ENCODE measurements around the gene LMAN2.
A peak's percentile ranks its signal among the peaks of the same experiment; 100 is the strongest.

LMAN2 gene, protein sequence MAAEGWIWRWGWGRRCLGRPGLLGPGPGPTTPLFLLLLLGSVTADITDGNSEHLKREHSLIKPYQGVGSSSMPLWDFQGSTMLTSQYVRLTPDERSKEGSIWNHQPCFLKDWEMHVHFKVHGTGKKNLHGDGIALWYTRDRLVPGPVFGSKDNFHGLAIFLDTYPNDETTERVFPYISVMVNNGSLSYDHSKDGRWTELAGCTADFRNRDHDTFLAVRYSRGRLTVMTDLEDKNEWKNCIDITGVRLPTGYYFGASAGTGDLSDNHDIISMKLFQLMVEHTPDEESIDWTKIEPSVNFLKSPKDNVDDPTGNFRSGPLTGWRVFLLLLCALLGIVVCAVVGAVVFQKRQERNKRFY

DNA sequence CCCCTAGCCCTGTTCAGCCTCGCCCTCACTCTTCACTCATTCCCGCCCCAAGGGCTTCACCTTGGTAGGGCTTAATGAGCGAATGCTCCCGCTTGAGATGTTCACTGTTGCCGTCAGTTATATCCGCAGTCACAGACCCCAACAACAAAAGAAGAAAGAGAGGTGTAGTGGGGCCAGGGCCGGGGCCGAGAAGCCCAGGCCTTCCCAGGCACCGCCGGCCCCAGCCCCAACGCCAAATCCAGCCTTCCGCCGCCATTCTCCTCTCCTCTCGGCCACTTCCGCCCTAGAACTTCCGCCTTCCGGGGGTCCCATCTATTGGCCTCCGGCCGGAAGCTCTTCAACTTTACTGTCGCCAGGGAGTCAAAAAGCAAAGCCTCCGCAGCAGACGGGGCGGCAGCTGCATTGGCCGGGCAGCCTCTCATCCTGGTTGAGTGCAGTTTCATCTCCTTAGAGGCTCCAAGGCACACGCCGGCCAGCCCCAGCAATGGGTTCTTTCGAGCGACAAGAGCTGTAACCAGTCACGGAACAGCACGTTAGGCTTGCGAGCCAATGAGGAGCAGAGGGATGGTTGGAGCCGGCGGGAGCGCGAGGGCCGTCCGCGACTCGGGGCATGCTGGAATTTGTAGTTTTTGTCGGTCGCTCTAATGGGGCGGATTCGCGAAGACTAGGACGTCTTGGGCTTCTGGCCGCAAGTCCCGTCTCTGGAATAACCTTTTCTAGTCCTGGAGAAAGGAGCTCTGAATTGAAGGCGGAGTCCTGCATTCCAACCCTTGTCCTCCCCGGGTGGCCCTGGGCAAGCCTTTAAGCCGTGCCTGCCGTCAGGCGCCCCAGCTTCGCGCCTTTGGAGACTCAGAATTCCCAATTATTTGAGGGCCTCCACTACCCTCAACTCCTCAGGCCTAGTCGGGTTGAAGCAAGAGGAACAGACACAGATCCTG is at the start of gene LMAN2:
Gene LMAN2, minus strand, starts transcription at position 277 of the 938 bp plus-strand sequence. Its CDS starts 21 bp downstream, at position 256.
- DNase-seq: peak; percentile 97

DNA sequence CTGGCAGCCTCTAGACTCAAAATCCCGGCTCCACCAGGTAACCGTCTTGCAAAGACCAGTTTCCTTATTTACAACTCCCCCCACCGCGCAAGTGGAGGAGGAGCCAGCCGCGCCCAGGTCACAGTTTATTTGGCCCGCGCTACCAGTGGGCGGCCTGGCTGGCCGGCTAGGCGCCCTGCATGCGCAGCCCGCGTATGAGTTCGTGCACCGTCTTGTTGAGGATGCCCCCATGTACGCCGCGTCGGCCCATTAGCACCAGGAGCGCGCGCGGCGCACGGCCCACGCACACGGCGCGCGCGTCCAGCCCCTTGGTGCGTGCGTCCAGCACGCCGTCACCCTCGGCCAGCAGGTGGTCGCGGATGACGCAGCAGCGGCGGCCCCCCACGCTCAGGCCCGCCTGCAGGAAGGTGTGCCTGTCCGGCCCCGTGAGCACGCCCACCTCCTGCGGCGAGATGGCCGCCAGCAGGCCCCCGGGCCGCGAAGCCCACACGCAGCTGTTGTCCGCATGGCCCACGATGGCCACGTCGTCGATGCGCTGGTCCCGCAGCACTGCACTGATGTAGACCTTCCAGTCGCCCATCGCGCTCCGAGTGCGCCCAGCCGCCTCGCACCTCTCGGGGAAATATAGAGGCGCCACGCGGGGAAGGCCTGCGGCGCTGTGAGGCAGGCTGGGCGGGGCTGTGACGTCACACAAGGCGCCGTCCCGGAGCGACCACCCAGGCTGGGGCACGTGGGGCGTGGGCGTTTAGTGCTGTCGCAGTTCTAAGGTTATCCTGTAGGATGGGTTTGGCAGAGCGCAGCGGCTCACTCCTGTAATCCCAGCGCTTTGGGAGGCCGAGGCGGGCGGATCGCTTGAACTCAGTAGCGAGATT is 48.8 kb upstream of the LMAN2 start, which contains the start of gene PFN3:
Gene PFN3, minus strand, starts transcription at position 665 of the 872 bp plus-strand sequence. Its CDS starts 85 bp downstream, at position 580.
- peak; percentile 72 for DNase-seq

- DNase-seq: no peak
Measured at GRCh38 chr5:177397875-177398390, 46.5 kb upstream of the LMAN2 start.

DNA sequence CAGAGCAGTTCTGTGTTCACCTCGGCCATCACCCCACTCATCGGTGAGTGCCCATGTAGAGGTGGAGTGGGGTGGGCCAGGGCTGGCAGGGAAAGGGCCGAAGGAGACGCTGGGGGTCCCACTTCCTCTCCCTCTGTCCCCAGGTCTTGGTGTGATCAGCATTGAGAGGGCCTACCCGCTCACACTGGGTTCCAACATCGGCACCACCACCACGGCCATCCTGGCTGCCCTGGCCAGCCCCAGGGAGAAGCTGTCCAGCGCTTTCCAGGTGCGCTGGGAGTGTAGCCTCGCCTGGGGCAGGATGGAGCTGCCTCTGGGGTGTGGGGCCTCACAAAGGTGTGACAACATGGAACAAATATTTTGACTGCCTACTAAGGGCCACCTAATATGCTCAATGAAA is 45.3 kb upstream of the LMAN2 start:
- no peak for DNase-seq

DNA sequence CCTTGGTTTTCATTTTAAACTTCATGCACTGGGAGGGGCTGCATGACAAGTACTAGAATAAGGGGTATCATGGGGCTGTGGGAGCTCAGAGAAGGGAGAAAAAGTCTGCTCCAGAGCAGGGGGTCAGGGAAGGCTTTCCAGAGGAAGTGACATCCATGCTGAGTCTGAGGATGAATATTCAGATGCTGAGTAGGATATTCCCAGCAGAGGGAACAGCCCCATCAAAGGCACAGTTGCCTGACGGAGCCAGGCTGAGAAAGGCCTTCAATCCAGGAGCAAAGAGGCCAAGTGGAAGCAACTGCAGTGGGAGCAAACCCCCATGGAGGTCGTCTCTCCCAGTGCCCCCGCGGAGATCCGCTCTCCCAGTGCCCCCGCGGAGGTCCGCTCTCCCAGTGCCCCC is 44.6 kb upstream of the LMAN2 start:
- DNase-seq: no peak

DNA sequence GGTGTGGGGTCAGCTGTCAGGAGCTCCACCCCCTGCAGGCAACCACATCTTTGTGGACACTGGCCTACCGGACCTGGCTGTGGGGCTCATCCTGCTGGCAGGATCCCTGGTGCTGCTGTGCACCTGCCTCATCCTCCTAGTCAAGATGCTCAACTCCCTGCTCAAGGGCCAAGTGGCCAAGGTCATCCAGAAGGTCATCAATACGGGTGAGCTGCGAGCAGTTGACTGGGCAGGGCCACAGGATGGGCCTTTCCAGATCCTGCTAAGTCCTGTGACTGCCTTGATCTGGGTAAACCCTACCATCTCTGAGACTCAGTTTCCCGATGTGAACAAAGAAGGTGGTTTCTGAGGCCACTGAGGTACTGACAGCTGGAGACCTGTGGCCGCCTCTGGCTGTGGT is 42.5 kb upstream of the LMAN2 start:
- no peak for DNase-seq

GRCh38 chr5:177393206-177393765 is 41.8 kb upstream of the LMAN2 start:
- DNase-seq: no peak

- no peak for DNase-seq
Measured at GRCh38 chr5:177392765-177393164, 41.3 kb upstream of the LMAN2 start.

GRCh38 chr5:177390363-177391300 is 39.2 kb upstream of the LMAN2 start:
- peak; percentile 92 for DNase-seq

- peak; percentile 65 for DNase-seq
Measured at GRCh38 chr5:177389241-177390169, 38.0 kb upstream of the LMAN2 start.

DNA sequence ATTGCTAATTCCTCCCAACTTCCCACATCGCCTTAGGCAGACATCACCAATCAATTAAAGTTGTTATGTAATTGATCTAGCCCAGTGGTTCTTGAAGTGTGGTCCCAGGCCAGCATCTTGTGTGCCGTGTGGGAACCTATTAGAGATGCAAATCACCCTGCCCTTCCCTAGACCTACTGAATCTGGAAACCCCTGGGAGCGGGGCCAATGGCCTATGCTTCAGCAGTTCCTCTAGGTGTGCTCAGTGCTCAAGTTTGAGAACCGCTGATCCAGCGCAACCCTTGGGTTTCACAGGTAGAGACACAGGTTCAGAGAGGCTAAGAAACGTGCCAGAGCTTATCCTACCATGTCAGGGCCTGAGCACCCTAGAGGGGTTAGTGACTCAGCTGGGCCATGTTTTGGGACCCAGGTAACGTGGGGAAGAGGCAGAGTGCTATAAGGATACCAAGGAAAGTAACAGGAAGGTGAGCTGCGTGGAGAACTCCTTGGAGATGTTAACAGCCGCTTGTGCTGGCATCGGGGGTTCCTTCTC is 37.1 kb upstream of the LMAN2 start:
- DNase-seq: no peak

DNA sequence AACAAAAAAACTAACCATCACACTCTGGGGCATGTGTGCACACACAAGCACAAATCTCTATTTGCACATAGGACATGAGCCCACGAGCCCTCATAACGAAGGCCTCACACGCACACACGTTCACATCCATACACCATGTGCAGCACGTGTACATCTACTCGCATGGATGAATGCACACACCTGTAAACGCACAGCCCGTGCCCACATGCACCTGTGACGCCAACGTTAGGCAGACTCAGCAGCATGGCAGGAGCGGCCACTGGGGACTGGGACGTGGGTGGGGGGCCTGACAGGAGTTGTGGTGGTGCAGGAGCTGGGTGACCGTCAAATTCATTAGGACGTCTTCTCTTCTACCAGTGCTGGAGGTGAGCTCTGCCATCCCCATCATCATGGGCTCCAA is 35.9 kb upstream of the LMAN2 start:
- no peak for DNase-seq

DNA sequence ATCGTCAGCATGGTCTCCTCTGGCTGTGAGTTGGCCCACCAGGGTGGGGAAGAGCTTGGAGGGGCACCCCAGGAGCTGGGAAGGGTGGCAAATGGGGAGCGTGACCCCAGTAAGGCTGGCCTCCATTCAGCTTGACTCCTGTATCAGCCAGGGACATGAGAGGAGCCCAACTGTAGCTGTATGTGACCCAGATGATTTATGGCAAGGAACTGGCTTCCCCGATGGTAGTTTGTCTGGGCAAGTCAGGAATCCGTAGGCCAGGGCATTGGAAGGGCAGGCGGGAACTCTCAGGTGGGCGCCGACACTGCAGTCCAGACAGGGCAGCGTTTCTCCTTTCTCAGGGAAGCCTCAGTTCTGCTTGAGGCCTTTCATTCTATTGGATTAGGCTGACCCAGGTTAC is 35.1 kb upstream of the LMAN2 start:
- DNase-seq: no peak

DNA sequence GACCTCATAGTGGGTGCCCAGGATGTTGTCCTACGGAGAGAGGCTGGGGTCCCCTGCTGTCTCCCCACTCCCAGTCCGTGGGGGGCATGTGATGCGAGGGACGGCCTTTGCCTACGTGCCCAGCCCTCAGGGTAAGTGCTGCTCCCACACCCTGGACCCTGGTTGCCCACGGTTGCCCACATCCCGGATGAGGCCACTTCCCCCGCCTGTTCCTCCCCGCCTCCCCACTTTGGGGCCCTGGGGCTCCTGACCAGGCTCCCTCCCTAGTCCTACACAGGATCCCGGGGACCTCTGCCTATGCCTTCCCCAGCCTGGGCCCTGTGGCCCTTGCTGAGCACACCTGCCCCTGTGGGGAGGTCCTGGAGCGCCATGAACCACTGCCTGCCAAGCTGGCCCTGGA is 34.3 kb upstream of the LMAN2 start:
- no peak for DNase-seq

- DNase-seq: no peak
Measured at GRCh38 chr5:177384134-177384533, 32.7 kb upstream of the LMAN2 start, which contains the start of gene SLC34A1. Gene SLC34A1, plus strand, starts transcription at chr5:177384434. Its CDS starts 1,308 bp downstream, at chr5:177385742.

- DNase-seq: no peak
Measured at GRCh38 chr5:177383181-177383580, 31.7 kb upstream of the LMAN2 start.

GRCh38 chr5:177382423-177383029 is 31.1 kb upstream of the LMAN2 start:
- peak; percentile 73 for DNase-seq

DNA sequence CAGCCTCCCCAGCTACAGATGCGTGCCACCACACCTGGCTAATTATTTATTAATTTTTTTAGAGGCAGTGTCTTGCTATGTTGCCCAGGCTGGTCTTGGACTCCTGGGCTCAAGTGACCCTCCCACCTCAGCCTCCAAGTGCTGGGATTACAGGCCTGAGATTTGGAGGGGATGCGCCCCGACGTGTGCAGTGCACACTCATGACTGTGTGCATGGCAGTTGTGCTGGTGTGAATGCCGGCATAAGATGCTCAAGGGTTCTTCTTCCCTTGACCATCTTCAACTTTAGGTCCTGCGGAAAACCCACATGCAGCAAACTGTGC is 29.3 kb upstream of the LMAN2 start:
- no peak for DNase-seq
